GM10266 (cell line): ENCODE measurements around the gene CNDP1.
A peak's percentile ranks its signal among the peaks of the same experiment; 100 is the strongest.
"Not testable (repeated sequence)": the region's sequence is repeated elsewhere in the genome, so short reads cannot be mapped to it uniquely, and the experiment has no call there.

Experiments used
- DNase-seq: peaks from one replicate; pipeline ENCODE4 v3.0.0; 2012; ENCODE audit errors: extremely low spot score
- CTCF ChIP-seq: IDR thresholded peaks from 2 replicates; pipeline ENCODE4 v1.5.1; 2012; ENCODE audit warnings: mild to moderate bottlenecking, low read depth; ENCODE audit not compliant: control insufficient read depth, insufficient read depth; ENCODE audit errors: missing control alignments

Gene CNDP1

DNA sequence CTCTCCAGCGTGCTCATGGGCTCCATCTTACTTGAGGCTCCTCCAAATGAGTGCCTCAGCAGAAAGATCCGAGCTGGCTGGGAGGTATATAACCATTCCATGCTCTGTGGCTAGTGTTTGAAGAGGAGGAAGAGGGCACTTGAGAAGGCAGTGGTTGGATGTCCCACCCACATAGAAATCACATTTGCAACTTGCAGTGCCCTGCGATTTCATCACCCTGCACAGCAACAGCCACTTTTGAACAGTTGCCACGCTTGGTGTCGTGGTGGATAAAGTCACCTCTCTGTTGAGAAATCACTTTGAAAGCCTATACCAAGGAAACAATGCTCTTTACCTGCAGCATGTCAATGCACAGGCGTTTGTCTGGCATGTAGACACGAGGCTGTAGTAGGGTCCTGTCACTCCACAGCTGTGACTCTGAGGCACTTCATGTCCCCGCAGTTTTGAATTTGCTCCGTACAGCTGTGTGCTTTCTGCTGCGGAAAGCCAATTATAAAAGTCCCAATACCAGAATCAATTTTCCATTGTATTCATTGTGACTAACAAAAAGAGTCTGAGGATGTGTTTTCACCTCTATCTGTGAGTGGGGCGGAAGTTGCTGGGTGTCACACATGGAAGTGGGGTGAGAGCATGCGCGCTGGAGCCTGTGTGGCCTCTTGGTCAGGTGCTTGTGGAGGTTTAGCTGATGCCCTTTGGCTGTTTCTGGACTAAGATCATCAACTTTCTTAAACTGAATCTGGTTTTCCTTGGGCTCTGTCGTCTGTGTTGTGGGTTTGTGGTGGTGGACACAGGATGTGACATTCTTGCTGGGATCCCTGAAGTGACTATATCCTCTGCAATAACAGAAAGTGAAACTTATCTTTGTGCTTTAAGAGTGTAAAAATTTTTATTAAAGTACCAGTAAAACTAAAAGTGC lies 35.3 kb upstream of the CNDP1 start:
- peak; percentile 83 for DNase-seq
- no peak for TF ChIP-seq CTCF

- no peak for TF ChIP-seq CTCF
- DNase-seq = peak; percentile 79
Observed at GRCh38 chr18:74499633-74500032, 34.7 kb upstream of the CNDP1 start.

GRCh38 chr18:74500372-74500771 lies 33.9 kb upstream of the CNDP1 start:
- DNase-seq = no peak
- TF ChIP-seq CTCF = no peak

DNA sequence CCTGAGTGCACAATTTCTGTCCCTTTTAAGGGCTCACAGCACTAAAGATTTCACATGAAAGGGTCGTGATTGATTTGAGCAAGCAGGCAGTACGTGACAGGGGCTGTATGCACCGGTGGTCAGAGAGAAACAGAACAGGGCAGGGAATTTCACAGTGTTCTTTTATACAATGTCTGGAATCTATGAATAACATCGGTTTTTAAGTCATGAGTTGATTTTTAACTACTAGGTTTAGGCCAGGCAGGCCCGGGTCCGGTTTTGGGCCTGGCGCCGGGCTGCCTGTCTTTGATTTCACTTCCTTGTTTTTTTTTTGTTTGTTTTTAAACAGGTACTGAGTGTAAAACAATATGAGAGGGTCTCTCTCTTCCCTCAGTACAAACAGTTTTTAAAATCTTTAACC lies 33.5 kb upstream of the CNDP1 start:
- DNase-seq = not testable (repeated sequence)

- no peak for TF ChIP-seq CTCF
- DNase-seq = no peak
Observed at GRCh38 chr18:74501386-74501785, 32.9 kb upstream of the CNDP1 start.

- DNase-seq = no peak
- TF ChIP-seq CTCF = no peak
Observed at GRCh38 chr18:74503137-74503536, 31.2 kb upstream of the CNDP1 start.

GRCh38 chr18:74505776-74506175 lies 28.5 kb upstream of the CNDP1 start:
- DNase-seq = no peak
- TF ChIP-seq CTCF = no peak
